Epithelial cell of esophagus (primary cell): ENCODE results near the gene ZNF366.

Experiments used
- DNase-seq: peaks from one replicate; pipeline ENCODE4 v3.0.0; 2010; ENCODE audit warnings: low read depth
- H3K4me3 ChIP-seq: 2 replicates; pipeline ENCODE4 v1.5.1; 2011; ENCODE audit warnings: mild to moderate bottlenecking, low read length, control low read depth
- TF ChIP-seq, protein P1 (sequence below): IDR thresholded peaks from 2 replicates; pipeline ENCODE4 v1.5.1; 2011; ENCODE audit warnings: low read depth, mild to moderate bottlenecking, low read length, control low read depth, inconsistent platforms; ENCODE audit not compliant: insufficient read depth; ENCODE audit errors: missing control alignments

The ZNF366 gene

DNA sequence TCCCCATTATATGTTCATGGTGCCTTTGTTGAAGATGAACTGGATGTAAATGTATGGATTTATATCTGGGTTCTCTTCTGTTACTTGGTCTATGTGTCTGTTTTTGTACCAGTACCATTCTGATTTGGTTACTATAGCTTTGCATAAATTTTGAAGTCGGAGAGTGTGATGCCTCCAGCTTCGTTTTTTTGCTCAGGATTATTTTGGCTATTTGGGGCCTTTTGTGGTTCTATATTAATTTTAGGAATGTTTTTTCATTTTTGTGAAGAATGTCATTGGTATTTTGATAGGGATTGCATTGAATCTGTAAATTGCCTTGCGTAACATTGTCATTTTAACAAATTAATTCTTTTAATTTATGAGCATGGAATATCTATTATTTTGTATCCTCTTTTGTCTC, 36.6 kb upstream of the ZNF366 start:
- TF ChIP-seq, protein P1, sequence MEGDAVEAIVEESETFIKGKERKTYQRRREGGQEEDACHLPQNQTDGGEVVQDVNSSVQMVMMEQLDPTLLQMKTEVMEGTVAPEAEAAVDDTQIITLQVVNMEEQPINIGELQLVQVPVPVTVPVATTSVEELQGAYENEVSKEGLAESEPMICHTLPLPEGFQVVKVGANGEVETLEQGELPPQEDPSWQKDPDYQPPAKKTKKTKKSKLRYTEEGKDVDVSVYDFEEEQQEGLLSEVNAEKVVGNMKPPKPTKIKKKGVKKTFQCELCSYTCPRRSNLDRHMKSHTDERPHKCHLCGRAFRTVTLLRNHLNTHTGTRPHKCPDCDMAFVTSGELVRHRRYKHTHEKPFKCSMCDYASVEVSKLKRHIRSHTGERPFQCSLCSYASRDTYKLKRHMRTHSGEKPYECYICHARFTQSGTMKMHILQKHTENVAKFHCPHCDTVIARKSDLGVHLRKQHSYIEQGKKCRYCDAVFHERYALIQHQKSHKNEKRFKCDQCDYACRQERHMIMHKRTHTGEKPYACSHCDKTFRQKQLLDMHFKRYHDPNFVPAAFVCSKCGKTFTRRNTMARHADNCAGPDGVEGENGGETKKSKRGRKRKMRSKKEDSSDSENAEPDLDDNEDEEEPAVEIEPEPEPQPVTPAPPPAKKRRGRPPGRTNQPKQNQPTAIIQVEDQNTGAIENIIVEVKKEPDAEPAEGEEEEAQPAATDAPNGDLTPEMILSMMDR, result no peak
- H3K4me3 ChIP-seq, result no peak overlapping the region
- no peak for DNase-seq

DNA sequence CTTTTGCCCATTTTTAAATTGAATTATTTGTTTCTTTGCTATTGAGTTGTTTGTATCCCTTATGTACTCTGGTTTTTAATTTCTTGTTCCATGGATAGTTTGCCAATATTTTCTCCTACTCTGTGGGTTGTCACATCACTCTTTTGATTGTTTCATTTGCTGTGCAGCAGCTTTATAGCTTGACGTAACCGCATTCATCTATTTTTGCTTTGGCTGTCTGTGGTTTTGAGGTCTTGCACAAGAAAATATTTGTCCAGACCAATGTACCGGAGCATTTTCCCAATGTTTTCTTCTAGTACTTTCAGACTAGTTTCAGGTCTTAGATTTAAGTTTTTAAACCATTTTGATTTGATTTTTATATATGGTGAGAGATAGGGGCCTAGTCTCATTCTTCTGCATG, 36.2 kb upstream of the ZNF366 start:
- H3K4me3 ChIP-seq, result no peak overlapping the region
- DNase-seq, result peak; percentile 9
- TF ChIP-seq, protein P1, result no peak

DNA sequence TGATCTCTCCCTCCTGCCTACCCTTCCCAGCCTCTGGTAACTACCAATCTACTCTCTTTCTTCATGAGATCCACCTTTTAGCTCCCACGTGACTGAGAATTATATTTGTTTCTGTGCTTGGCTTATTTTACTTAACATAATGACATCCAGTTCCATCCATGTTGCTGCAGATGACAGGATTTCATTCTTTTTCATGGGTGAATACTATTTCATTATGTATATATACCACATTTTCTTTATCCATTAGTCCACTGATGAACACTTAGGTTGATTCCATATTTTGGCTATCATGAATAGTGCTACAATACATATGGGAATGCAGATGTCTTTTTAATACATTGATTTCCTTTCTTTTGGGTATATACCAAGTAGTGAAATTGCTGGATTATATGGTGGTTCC, 35.5 kb upstream of the ZNF366 start:
- no peak for DNase-seq

DNA sequence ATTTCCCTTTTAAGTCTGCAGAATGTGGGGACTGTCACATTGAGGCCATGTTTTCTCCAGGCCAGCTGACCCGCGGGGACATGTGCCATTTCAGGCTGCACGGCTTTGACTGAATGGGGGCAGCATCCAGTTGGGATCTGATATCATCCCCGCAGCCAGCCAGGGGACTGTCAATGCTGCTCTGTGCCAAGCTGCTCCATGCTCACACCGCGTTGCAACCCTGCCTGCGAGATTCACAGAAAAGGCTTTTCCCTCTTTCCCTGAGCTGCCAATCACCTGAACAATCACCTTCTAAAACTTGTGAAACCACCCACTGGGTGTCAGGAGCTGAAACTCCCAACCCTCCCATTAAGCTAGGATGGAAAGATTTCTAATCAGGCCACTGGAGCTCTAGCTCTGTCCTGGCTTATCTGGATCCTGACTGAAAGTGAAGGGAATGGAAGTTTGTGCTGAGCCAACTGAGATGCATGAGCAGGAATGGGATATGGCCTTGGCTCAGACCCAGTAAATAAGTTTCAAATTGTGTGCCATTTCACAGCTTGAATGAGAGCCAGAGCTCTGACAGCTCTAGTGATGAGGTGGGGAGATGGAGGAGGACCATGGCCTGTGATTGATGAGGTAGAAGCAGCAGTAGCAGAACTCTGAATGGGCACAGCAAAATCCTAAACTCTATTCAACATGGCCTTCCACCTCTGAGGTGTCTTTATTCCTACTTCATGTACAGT, 34.5 kb upstream of the ZNF366 start:
- no peak overlapping the region for H3K4me3 ChIP-seq
- TF ChIP-seq, protein P1, result no peak
- no peak for DNase-seq

More for the DNA sequence above, 35.5 kb upstream of the ZNF366 start:
- no peak overlapping the region for H3K4me3 ChIP-seq
- TF ChIP-seq, protein P1, result no peak

DNA sequence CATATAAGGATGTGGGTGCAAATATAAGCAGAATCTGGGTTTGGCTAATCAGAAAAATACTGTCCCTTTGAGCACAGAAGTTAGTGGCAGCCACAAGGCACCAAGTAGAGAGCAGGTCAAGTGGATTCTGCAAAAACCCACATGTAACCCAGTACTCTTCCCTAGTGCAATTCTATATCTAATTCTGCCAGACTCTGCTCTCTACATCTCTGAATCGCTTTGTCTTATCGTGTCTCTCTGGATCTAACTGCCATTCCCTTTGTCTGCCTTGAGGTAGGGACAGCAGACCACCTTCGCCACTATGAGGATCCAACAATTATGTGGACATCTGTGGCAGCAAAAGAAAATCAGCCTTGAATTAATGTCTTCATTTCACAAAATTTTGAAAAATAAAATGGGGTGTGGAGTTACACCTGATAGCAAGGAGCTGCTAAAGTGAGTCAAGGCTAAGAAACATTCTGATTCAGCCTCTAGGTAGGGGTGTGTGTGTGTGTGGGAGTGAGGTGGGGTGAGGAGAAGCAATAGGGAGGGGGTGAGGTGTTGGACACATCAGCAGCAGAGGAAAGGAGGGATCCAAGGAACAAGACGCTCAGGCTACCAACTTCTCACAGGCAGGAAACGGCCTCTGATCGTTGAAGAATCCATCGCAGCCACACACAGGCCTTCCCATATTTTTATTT, 33.7 kb upstream of the ZNF366 start:
- TF ChIP-seq, protein P1, result no peak
- H3K4me3 ChIP-seq, result no peak overlapping the region
- DNase-seq, result peak; percentile 61

DNA sequence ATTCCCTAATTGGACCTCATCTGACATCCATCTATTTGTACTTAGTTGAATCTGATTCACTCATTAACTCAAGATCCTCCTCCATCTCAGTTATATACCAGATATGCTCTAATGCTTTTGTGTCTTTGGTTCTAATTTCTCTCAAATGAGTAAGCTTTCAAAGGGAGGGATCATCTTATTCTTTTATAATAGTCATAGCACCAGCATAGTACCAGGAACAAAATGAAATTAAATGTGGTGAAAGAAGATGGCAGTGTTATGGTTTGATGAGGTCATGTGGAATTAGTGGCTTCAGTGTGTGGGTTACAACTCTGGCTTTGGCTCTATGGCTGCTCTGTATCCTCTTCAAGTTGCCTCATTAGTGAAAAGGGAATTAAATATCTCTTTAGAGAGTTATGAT, 32.5 kb upstream of the ZNF366 start:
- TF ChIP-seq, protein P1, result no peak
- no peak overlapping the region for H3K4me3 ChIP-seq

DNA sequence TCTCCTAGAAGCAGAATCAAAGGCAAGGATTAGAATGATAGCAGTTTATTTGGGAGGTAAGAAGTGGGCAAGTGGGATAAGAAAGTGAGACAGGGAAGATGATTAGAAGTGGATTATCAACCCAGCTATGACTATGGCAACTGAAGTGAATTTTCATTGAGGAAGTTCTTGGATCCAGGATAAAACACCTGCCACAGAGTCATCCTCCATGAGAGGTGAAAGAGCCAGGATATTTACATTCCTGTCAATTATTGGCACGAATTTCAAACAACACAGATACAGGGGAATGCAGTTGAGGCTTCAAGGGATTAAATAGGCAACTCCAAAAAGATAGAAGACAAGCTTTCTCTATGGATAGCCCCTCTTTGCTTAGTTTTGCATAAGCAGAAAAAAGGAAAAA, 31.8 kb upstream of the ZNF366 start:
- TF ChIP-seq, protein P1, result no peak
- DNase-seq, result no peak
- H3K4me3 ChIP-seq, result no peak overlapping the region

More for the DNA sequence above, 32.5 kb upstream of the ZNF366 start:
- DNase-seq, result no peak
